Measurements from ENCODE around the gene SF3B4.

- TF ChIP-seq CTCF (IDR thresholded peaks at IDR 0.05; ENCODE audit: low read depth, low read length, poor library complexity, severe bottlenecking) (no peak), EZH2phosphoT487 (IDR thresholded peaks at IDR 0.05; ENCODE audit: borderline replicate concordance, low read length) (no peak)
Measured at GRCh38 chr1:149916193-149916897, 11.3 kb downstream of the SF3B4 start.
